GM21576 (cell line): ENCODE measurements around the gene ZNF776.
"Not testable (repeated sequence)": the region's sequence is repeated elsewhere in the genome, so short reads cannot be mapped to it uniquely, and the experiment has no call there.

Experiments
- ATAC-seq: cut with Tn5 transposase; IDR thresholded peaks from one replicate; pipeline ENCODE4 v1.9.1; 2021; ENCODE audit warnings: mild to moderate bottlenecking, moderate library complexity; ENCODE audit not compliant: unreplicated experiment

The ZNF776 gene

GRCh38 chr19:57746580-57747471, at the start of gene ZNF776:
Gene ZNF776, plus strand, starts transcription at chr19:57746815. Its CDS starts 244 bp downstream, at chr19:57747059.
- peak; percentile 99 for ATAC-seq

- ATAC-seq: no peak
Observed at GRCh38 chr19:57701625-57702024, 45.0 kb upstream of the ZNF776 start.

DNA sequence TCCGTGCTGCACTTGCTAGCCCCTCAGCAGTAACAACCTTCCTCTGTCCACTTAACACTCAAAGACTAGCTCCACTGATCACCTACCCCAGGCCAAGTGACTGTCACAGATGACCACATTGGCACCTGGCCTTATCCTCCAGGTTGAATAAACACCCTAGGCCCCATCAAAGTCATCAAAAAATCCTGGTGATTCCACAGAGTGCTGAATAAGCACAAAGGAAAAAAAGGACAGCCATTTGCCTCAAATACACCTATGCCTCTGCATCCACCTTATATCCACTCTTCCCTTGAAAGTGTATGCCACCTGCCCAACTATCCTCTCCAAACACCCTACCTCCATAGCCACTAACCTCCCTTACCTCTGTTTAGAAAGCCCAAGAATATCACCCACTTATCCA, 40.3 kb upstream of the ZNF776 start:
- no peak for ATAC-seq

- no peak for ATAC-seq
Observed at GRCh38 chr19:57708641-57709361, 37.8 kb upstream of the ZNF776 start, which contains the start of gene ZNF154. Gene ZNF154, minus strand, starts transcription at chr19:57709204. Its CDS starts 233 bp downstream, at chr19:57708971.

DNA sequence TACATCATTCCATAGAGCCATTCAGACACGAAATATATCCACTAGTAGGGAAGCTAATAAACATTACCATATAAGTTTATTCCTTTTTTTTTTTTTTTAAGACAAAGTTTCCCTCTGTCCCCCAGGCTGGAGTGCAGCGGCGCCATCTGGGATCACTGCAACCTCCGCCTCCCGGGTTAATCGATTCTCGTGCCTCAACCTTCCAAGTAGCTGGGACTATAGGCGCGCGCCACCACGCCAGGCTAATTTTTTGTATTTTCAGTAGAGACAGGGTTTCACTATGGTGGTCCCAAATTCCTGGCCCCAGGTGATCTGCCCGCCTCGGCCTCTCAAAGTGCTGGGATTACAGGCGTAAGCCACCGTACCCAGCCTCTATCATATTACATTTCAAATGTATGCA, 37.0 kb upstream of the ZNF776 start:
- no peak for ATAC-seq

- ATAC-seq: no peak
Observed at GRCh38 chr19:57712222-57712621, 34.4 kb upstream of the ZNF776 start.

DNA sequence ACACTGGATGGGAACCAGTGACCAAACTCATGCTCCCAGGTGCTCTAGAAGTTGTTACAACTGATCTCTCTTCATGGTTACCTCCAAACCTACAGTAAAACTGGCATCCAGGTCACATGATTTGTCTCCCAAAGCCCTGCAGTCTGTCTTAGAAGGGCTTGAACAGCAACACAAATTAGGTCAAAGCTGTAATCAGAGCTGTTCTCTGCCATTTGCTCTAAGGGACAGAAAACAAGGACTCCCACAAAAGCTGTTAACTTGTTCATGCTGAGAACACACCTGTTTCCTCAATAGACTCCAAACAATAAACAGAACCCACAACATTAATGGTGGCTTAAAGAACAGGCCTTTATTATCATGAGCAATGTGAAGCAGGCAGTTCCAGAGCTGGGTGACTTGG, 27.2 kb upstream of the ZNF776 start:
- ATAC-seq: no peak

DNA sequence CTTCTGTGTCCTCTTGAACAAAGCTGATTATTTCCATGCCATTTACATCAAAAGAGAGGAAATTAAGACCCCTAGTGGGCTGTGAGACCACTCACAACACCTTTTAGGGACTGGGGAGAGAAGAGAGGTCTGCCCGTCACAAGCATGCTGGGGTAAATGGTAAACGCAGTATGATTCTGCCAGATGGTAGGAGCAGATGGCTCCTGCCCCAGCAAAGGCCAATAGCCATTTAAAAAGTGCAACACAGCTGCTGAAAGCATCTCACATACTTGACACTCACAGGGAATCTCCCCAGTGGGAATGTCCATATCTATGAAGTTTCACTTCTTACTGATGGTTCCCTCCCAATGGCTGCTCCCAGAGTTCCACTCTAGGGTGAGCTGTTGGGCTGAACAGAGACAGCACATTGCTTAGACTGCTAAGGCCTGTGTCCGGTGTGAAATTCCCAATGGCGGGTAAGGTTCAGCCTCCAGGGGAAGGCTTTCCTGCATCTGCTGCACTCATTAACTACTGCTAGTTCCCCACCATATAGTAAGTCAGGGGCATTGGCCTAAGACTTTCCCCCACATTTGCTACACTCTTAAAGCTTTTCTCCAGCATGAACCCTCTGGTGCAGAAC, 26.6 kb upstream of the ZNF776 start:
- ATAC-seq: no peak

- no peak for ATAC-seq
Observed at GRCh38 chr19:57720878-57721277, 25.7 kb upstream of the ZNF776 start.

DNA sequence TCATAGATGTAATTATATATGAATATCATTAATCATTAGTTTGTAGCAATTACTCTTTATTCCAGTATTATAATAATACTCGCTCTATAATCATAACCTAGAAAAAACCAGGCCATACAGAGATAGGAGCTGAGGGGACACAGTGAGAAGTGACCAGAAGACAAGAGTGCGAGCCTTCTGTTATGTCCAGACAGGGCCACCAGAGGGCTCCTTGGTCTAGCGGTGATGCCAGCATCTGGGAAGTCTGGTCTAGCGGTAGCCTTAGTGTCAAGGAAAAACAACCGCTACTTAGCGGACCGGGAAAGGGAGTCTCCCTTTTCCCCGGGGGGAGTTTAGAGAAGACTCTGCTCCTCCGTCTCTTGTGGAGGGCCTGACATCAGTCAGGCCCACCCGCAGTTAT, 8.3 kb upstream of the ZNF776 start:
- not testable (repeated sequence) for ATAC-seq

DNA sequence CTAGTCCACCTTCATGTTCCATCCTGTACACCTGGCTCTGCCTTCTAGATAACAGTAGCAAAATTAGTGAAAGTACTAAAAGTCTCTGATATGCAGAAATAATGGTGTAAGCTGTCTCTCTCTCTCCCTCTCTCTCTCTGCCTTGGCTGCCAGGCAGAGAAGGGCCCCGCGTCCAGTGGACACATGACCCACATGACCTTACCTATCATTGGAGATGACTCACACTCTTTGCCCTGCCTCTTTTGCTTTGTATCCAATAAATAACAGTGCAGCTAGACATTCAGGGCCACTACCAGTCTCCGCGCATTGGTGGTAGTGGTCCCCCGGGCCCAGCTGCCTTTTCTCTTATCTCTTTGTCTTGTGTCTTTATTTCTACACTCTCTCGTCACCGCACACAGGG, 7.8 kb upstream of the ZNF776 start:
- not testable (repeated sequence) for ATAC-seq

DNA sequence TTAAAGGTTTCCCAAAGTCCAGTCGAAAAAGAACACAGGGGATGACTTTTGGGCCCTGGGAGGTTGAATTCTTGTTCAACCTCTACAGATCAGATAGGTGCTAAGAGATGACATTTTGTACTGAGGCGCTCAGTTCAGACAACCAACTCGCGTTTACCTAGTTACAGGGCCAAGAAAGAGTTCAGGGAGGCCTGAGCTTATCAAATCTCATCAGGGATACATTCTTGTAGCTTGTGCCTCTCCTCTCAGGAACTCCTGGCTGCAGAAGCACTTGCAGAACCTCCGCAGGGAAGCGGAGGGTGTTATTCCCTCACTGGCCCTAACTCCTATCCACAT, 825 bp downstream of the ZNF776 start:
- no peak for ATAC-seq

DNA sequence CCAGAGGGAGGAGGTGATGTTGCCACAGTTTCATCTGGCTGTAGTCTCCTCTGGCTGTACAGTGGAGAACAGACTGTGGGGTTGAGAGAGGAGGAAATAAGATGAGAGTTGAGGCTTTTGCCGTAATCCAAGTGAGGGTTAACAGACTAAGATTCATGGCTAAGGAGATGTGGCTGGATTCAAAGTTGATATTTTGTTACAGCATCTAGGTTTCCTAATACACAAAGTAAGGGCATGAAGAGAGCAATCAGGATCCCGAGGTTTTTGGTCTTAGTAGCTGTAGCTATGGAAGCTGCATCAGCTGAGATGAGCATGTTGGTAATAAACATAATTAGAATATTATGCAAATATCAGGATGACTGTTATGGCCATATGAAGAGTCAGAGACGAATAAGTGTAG, 1.4 kb downstream of the ZNF776 start:
- no peak for ATAC-seq

DNA sequence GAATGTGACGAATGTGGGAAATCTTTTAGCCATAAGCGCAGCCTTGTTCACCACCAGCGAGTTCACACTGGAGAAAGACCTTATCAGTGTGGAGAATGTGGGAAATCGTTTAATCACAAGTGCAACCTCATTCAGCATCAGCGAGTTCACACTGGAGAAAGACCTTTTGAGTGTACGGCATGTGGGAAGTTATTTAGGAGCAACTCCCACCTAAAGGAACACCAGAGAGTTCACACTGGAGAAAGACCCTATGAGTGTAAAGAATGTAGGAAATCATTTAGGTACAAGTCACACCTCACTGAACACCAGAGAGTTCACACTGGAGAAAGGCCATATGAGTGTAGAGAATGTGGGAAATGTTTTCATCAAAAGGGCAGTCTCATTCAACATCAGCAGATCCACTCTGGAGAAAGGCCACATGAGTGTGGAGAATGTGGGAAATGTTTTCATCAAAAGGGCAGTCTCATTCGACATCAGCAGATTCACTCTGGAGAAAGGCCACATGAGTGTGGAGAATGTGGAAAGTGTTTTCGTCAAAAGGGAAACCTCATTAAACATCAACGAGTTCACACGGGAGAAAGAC, 7.6 kb downstream of the ZNF776 start:
- ATAC-seq: no peak

- no peak for ATAC-seq
Observed at GRCh38 chr19:57755031-57755430, 8.4 kb downstream of the ZNF776 start.

GRCh38 chr19:57757941-57758340, 11.3 kb downstream of the ZNF776 start:
- no peak for ATAC-seq

GRCh38 chr19:57759096-57759495, 12.5 kb downstream of the ZNF776 start:
- no peak for ATAC-seq

GRCh38 chr19:57769345-57770131, 22.9 kb downstream of the ZNF776 start, which contains the start of gene ZNF586:
Gene ZNF586, plus strand, starts transcription at chr19:57769676. Its CDS starts 167 bp downstream, at chr19:57769843.
- ATAC-seq: peak; percentile 90

GRCh38 chr19:57771417-57771816, 24.8 kb downstream of the ZNF776 start:
- ATAC-seq: no peak

DNA sequence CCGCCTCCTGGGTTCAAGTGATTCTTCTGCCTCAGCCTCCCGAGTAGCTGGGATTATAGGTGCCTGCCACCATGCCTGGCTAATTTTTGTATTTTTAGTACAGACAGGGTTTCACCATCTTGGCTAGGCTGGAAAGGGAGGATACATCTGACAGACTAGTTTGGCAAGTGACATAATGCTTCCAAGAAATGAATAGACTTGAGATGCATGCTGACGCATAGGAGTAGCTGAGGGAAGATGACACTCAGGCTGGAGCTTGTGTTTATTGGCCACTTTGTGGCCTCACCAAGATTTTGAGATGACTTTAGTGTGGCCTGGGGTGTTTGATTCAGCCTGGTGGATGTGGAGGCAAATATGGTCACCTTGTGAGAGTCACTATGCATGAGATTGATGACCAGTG, 26.9 kb downstream of the ZNF776 start:
- no peak for ATAC-seq
